ENCODE measurements around the gene PTPRM. TPM values are rescaled to one million over a fixed set of nuclear protein-coding genes. Genes with fewer than 3 reads are reported as not detected.
A peak's percentile ranks its signal among the peaks of the same experiment; 100 is the strongest.

The PTPRM gene
- total RNA-seq, 1 donor: 64.2 TPM

- DNase-seq (ENCODE audit: low read depth): no peak
- no peak for TF ChIP-seq CTCF (IDR thresholded peaks at IDR 0.05; ENCODE audit: insufficient read depth, low read length)
- H3K4me3 ChIP-seq (ENCODE audit: low read depth, low read length): no peak overlapping the region
Measured at GRCh38 chr18:8332286-8332685, 765.2 kb downstream of the PTPRM start.

GRCh38 chr18:8333961-8334360 is 766.8 kb downstream of the PTPRM start:
- no peak for TF ChIP-seq CTCF (IDR thresholded peaks at IDR 0.05; ENCODE audit: insufficient read depth, low read length)
- no peak for DNase-seq (ENCODE audit: low read depth)
- H3K4me3 ChIP-seq (ENCODE audit: low read depth, low read length): no peak overlapping the region

- no peak for TF ChIP-seq CTCF (IDR thresholded peaks at IDR 0.05; ENCODE audit: insufficient read depth, low read length)
- DNase-seq (ENCODE audit: low read depth): peak; percentile 19
- no peak overlapping the region for H3K4me3 ChIP-seq (ENCODE audit: low read depth, low read length)
Measured at GRCh38 chr18:8337211-8337610, 770.1 kb downstream of the PTPRM start.

- no peak for DNase-seq (ENCODE audit: low read depth)
- no peak overlapping the region for H3K4me3 ChIP-seq (ENCODE audit: low read depth, low read length)
- TF ChIP-seq CTCF (IDR thresholded peaks at IDR 0.05; ENCODE audit: insufficient read depth, low read length): no peak
Measured at GRCh38 chr18:8339210-8339609, 772.1 kb downstream of the PTPRM start.

GRCh38 chr18:8339952-8340351 is 772.8 kb downstream of the PTPRM start:
- DNase-seq (ENCODE audit: low read depth): no peak
- H3K4me3 ChIP-seq (ENCODE audit: low read depth, low read length): no peak overlapping the region
- no peak for TF ChIP-seq CTCF (IDR thresholded peaks at IDR 0.05; ENCODE audit: insufficient read depth, low read length)

- no peak for TF ChIP-seq CTCF (IDR thresholded peaks at IDR 0.05; ENCODE audit: insufficient read depth, low read length)
- no peak overlapping the region for H3K4me3 ChIP-seq (ENCODE audit: low read depth, low read length)
- peak; percentile 77 for DNase-seq (ENCODE audit: low read depth)
Measured at GRCh38 chr18:8341481-8342230, 774.5 kb downstream of the PTPRM start.

Data from fibroblast of the aortic adventitia (primary cell).